Measurements from ENCODE around the gene SLC6A13. TPM values are rescaled to one million over a fixed set of nuclear protein-coding genes. Genes with fewer than 3 reads are reported as not detected.

SLC6A13 gene
- total RNA-seq, 1 experiment from 2014 or later: 0.37 TPM

DNA sequence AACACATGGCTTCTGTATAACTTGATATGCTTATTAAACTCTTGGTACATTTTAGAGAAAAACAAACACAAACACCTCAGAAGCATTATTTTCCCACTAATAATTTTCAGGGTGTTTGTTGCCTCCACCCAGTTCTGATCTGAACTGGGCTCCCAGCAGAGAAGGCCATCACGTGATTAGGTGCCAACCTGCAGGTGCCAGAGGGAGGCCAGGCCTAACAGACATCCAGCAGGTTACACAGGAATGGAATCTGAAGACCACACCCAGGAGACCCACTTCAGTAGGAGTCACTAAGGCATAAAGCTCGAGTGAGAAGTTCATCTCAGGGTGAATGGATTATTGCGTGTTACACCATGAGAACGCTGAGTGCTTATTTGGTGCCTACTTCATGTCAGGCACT lies 57.6 kb downstream of the SLC6A13 start:
- Mint-ChIP-seq H3K27ac (no peak overlapping the region), H3K36me3 (no peaks in the 10 kb centered on the region), H3K9me3 (peaks cover 9% of the 10 kb centered on the region), H3K4me1 (peaks cover 18% of the 10 kb centered on the region), H3K27me3 (ENCODE audit: low read depth) (peaks cover 65% of the 10 kb centered on the region), H3K4me3 (peak overlapping the region; percentile 36)
- DNase-seq (ENCODE audit: low spot score) (no peak), ATAC-seq (no peak)
- ChIA-PET CTCF (interaction anchor here (0.6 kb wide), 1 partner anchor 151 kb away, joined by 3 read pairs; no protein-coding TSS in a partner anchor), POLR2A (no interaction called here)
- TF ChIP-seq SOX15 (CRISPR knock-in tag; IDR thresholded peaks at IDR 0.05) (no peak), SMAD3 (CRISPR knock-in tag; IDR thresholded peaks at IDR 0.05; ENCODE audit: borderline replicate concordance) (no peak), FOXJ3 (CRISPR knock-in tag; IDR thresholded peaks at IDR 0.05; ENCODE audit: borderline replicate concordance) (no peak), AFF4 (CRISPR knock-in tag; IDR thresholded peaks at IDR 0.05; ENCODE audit: borderline replicate concordance) (no peak), ELF4 (CRISPR knock-in tag; IDR thresholded peaks at IDR 0.05; ENCODE audit: low read depth) (no peak), ZBTB43 (CRISPR knock-in tag; IDR thresholded peaks at IDR 0.05) (no peak), ZNF416 (CRISPR knock-in tag; IDR thresholded peaks at IDR 0.05) (no peak), E2F5 (CRISPR knock-in tag; IDR thresholded peaks at IDR 0.05) (no peak), HMGXB4 (CRISPR knock-in tag; IDR thresholded peaks at IDR 0.05) (no peak), ZNF423 (CRISPR knock-in tag; IDR thresholded peaks at IDR 0.05) (no peak), ZNF671 (CRISPR knock-in tag; IDR thresholded peaks at IDR 0.05) (no peak), HMGA2 (CRISPR knock-in tag; IDR thresholded peaks at IDR 0.05) (no peak), MXD4 (CRISPR knock-in tag; IDR thresholded peaks at IDR 0.05; ENCODE audit: borderline replicate concordance) (no peak), NR2C2 (CRISPR knock-in tag; IDR thresholded peaks at IDR 0.05) (no peak), ZNF281 (CRISPR knock-in tag; IDR thresholded peaks at IDR 0.05) (no peak), SP1 (CRISPR knock-in tag; conservative IDR thresholded peaks at IDR 0.05) (no peak)
- TF ChIP-seq, protein P1, sequence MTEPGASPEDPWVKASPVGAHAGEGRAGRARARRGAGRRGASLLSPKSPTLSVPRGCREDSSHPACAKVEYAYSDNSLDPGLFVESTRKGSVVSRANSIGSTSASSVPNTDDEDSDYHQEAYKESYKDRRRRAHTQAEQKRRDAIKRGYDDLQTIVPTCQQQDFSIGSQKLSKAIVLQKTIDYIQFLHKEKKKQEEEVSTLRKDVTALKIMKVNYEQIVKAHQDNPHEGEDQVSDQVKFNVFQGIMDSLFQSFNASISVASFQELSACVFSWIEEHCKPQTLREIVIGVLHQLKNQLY (CRISPR knock-in tag; IDR thresholded peaks at IDR 0.05): no peak
- TF ChIP-seq, protein P2, sequence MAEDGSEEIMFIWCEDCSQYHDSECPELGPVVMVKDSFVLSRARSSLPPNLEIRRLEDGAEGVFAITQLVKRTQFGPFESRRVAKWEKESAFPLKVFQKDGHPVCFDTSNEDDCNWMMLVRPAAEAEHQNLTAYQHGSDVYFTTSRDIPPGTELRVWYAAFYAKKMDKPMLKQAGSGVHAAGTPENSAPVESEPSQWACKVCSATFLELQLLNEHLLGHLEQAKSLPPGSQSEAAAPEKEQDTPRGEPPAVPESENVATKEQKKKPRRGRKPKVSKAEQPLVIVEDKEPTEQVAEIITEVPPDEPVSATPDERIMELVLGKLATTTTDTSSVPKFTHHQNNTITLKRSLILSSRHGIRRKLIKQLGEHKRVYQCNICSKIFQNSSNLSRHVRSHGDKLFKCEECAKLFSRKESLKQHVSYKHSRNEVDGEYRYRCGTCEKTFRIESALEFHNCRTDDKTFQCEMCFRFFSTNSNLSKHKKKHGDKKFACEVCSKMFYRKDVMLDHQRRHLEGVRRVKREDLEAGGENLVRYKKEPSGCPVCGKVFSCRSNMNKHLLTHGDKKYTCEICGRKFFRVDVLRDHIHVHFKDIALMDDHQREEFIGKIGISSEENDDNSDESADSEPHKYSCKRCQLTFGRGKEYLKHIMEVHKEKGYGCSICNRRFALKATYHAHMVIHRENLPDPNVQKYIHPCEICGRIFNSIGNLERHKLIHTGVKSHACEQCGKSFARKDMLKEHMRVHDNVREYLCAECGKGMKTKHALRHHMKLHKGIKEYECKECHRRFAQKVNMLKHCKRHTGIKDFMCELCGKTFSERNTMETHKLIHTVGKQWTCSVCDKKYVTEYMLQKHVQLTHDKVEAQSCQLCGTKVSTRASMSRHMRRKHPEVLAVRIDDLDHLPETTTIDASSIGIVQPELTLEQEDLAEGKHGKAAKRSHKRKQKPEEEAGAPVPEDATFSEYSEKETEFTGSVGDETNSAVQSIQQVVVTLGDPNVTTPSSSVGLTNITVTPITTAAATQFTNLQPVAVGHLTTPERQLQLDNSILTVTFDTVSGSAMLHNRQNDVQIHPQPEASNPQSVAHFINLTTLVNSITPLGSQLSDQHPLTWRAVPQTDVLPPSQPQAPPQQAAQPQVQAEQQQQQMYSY (CRISPR knock-in tag; IDR thresholded peaks at IDR 0.05): no peak
- TF ChIP-seq, protein P3, sequence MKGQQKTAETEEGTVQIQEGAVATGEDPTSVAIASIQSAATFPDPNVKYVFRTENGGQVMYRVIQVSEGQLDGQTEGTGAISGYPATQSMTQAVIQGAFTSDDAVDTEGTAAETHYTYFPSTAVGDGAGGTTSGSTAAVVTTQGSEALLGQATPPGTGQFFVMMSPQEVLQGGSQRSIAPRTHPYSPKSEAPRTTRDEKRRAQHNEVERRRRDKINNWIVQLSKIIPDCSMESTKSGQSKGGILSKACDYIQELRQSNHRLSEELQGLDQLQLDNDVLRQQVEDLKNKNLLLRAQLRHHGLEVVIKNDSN (CRISPR knock-in tag; IDR thresholded peaks at IDR 0.05): no peak

All from WTC11 (cell line).